Prostate gland (tissue), 2 donors: ENCODE measurements around the gene AATK.

Experiments used
- POLR2AphosphoS5 ChIP-seq: sonication (generic); formaldehyde crosslinking; IDR thresholded peaks from one replicate; pipeline ENCODE4 v1.6.1; 2017; ENCODE audit warnings: antibody characterized with exemption
- TF ChIP-seq, protein P1 (sequence below), 4 experiments: fragments of 200-600 bp in 2 of 4; fragments of 450-650 bp in 2 of 4; sonication (generic) in 2 of 4; IDR thresholded peaks; 1 replicate in 3 of 4; 2 replicates in 1 of 4; pipeline ENCODE4 v1.5.1; 2016 to 2019; ENCODE audit warnings: antibody characterized with exemption in 4 of 4, mild to moderate bottlenecking in 2 of 4, moderate library complexity in 2 of 4

DNA sequence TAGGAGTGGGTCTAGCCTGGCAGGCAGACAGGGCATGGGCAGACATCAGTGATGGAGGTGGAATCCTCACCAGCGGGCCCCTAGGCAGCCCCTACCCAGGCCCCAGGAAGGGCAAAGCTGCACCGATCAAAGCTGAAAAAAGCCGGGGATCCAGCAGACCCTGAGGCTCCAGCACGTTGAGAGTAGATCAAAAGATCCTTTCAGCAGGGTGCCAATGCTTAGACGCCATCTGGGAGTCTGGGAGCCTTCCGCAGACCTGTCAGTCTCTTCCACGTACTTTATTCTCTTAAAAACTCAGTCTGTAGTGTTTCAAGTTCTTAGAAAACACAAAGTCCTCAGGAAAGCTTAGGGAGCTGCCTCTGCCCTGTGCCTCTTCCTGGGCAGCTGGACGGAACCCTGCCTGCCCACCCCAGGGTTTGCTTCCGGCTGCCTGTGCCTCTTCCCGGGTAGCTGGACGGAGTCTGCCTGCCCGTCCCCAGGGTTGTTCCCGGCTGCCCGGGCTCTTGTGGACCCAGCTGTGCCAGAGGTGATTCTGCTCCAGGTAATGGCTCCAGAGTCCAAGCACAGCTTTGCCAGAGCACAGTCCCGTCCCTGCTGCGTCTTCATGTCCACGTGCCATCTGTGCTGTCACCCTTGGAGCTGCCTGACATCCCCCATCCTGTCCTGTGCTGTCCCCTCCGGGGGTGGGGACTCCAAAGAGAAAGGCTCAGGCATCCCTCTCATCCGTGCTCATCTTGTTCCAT is 51.5 kb downstream of the AATK start:
- TF ChIP-seq, protein P1, sequence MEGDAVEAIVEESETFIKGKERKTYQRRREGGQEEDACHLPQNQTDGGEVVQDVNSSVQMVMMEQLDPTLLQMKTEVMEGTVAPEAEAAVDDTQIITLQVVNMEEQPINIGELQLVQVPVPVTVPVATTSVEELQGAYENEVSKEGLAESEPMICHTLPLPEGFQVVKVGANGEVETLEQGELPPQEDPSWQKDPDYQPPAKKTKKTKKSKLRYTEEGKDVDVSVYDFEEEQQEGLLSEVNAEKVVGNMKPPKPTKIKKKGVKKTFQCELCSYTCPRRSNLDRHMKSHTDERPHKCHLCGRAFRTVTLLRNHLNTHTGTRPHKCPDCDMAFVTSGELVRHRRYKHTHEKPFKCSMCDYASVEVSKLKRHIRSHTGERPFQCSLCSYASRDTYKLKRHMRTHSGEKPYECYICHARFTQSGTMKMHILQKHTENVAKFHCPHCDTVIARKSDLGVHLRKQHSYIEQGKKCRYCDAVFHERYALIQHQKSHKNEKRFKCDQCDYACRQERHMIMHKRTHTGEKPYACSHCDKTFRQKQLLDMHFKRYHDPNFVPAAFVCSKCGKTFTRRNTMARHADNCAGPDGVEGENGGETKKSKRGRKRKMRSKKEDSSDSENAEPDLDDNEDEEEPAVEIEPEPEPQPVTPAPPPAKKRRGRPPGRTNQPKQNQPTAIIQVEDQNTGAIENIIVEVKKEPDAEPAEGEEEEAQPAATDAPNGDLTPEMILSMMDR (IDR thresholded peaks at IDR 0.05), result no peak
- TF ChIP-seq POLR2AphosphoS5, result no peak
